GM21528 (cell line): ENCODE measurements around the gene SLC25A21.
"Not testable (repeated sequence)": the region's sequence is repeated elsewhere in the genome, so short reads cannot be mapped to it uniquely, and the experiment has no call there.

Source experiments
- ATAC-seq: cut with Tn5 transposase; IDR thresholded peaks from one replicate; pipeline ENCODE4 v1.9.1; 2021; ENCODE audit warnings: mild to moderate bottlenecking, moderate library complexity; ENCODE audit not compliant: unreplicated experiment, low FRiP score

Gene SLC25A21

DNA sequence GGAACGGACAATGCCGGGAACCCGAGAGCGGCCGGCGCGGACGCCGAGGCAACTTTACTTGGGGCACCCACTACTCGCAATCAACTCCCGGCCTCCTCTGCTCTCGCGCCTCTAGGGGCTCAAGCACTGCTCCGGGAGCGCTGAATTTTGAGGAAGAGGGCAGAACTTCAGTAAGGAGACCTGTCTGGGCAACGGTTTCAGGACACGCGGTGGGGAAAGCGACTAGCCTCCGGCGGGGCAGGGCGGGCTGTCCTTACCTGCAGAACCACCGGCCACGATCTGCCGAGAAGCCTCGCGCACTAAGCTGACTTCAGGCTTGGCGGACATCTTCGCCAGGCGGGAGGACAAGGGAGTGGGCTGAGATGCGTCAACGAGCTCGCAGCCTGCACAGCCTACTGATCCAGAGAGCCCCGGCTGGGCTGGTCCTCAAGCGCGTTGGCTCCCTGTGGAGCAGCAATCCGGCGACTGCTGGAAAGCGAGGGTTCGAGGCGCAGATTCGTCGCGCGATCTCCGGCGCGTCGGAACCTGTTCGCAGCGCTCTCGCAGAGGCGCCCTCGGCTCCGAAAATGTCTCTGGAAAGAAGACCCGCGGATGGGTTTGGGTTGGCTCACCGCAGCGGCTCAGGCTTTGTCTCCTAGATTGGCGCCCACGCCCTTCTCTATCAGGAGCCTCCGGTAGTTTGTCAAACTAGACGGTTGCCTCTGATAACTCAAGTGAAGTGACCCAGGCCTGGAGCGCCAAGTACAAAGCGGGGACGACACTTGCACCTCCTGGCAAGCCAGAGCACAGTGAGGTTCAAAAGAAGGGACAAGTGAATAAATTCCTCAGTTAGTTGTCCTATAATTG is at the start of gene SLC25A21:
TSS of gene SLC25A21 (minus strand) at position 583 of the 846 bp plus-strand sequence.
- no peak for ATAC-seq

- ATAC-seq, result no peak
These were observed 48.7 kb upstream of the SLC25A21 start for GRCh38 chr14:37221073-37221472.

DNA sequence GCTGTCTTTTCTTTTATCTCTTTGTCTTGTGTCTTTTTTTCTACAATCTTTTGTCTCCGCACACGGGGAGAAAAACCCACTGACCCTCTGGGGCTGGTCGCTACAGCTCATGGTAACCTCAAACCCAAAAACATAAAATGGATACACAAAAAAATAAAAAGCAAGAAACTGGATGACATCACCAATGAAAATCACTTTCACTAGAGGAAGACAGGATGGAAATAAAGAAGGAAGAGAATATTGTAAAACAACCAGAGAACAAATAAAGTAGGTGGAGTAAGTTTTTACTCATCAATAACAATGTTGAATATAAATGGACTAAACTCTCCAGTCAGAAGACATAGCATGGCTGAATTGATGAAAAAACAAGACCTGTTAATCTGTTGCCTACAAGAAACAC is 42.9 kb upstream of the SLC25A21 start:
- no peak for ATAC-seq

DNA sequence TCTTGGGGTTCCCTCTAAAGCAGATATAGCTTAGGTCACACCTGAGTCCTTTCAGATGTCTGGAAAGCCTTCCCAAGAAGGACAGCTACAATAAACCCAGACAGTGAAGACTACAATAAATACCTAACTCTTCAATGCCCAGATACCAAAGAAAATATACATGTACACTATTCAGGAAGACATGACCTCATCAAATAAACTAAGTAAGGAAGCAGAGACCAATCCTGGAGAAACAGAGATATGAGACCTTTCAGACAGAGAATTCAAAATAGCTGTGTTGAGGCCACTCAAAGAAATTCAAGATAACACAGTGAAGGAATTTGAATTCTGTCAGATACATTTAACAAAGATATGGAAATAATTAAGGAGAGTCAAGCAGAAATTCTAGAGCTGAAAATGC is 40.6 kb upstream of the SLC25A21 start:
- no peak for ATAC-seq

GRCh38 chr14:37210448-37210847 is 38.0 kb upstream of the SLC25A21 start:
- ATAC-seq, result no peak

- ATAC-seq, result not testable (repeated sequence)
These were observed 37.2 kb upstream of the SLC25A21 start for GRCh38 chr14:37209617-37210016.

- not testable (repeated sequence) for ATAC-seq
These were observed 33.5 kb upstream of the SLC25A21 start for GRCh38 chr14:37205623-37206605.

DNA sequence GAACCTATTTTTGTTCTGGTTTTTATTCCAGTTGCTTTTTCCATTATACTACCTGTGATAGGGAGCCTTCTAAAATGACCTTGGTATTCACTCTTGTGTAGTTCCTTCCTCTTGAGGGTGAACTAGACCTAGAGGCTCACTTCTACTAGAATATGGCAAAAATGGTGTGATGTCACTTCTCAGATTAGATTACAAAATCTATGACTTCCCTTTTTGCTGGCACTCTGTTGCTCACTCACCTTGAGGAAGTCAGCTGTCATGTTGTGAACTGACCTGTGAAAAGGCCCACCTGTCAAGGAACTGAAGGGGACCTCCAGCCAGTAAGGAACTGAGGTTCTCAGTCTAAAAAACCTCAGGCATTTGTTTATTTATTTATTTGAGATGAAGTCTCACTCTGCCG is 31.0 kb upstream of the SLC25A21 start:
- no peak for ATAC-seq

GRCh38 chr14:37202812-37203211 is 30.4 kb upstream of the SLC25A21 start:
- ATAC-seq, result no peak

DNA sequence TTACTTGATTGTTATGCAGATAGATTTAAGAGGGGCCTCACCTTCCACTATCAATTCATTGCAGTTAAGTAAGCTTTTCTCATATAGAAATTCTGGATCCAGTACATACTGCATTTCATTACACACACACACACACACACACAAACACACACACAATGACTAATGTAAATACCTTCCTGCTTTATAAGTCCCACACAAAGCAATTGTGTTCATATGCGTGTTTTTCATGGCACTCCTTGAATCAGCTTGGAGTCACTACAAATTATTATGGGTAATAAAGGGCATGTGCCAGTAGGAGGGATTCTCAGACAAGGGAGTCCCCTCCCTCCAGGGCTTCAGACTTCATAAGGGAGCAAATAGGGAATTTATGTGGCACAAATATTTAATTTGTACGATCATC is 29.9 kb upstream of the SLC25A21 start:
- ATAC-seq, result no peak

DNA sequence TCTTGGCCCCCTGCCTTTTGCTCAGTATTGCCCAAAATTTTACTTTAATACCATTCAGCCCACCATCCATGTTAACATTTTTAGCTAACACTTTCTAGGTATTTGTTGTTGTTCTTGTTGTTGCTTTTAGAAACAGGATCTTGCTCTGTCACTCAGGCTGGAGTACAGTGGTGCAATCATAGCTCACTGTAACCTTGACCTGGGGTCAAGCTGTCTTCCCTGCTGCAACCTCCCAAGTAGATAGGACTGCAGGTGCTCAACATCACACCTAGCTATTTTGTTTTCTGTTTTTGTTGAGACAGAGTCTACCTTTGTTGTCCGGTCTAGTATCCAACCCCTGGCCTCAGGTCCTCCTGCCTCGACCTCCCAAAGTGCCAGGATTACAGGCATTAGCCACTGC is 29.3 kb upstream of the SLC25A21 start:
- ATAC-seq, result no peak

DNA sequence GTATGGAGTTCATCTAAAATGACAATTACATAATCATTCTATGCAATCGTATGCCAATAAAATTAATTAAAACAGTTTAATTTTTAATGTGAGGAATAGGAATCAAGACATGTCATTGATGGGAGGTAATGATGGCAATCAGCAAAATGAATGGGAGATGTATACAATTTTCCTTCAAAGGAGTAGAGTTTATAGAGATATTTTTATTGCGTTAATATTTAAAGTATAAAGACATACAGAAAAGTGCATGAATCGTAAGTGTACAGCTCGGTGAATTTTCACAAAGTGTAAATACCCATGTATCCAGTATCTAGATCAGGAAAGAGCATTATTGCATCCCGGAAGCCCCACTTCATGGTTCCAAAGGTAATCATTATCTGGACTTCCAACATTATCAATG is 26.5 kb upstream of the SLC25A21 start:
- ATAC-seq, result no peak

- no peak for ATAC-seq
These were observed 25.8 kb upstream of the SLC25A21 start for GRCh38 chr14:37198273-37198598.

- no peak for ATAC-seq
These were observed 25.2 kb upstream of the SLC25A21 start, which contains the start of gene MIPOL1 for GRCh38 chr14:37197421-37198272. TSS of gene MIPOL1 (plus strand) at chr14:37197937. CDS start at chr14:37247889, 49,952 bp downstream.

DNA sequence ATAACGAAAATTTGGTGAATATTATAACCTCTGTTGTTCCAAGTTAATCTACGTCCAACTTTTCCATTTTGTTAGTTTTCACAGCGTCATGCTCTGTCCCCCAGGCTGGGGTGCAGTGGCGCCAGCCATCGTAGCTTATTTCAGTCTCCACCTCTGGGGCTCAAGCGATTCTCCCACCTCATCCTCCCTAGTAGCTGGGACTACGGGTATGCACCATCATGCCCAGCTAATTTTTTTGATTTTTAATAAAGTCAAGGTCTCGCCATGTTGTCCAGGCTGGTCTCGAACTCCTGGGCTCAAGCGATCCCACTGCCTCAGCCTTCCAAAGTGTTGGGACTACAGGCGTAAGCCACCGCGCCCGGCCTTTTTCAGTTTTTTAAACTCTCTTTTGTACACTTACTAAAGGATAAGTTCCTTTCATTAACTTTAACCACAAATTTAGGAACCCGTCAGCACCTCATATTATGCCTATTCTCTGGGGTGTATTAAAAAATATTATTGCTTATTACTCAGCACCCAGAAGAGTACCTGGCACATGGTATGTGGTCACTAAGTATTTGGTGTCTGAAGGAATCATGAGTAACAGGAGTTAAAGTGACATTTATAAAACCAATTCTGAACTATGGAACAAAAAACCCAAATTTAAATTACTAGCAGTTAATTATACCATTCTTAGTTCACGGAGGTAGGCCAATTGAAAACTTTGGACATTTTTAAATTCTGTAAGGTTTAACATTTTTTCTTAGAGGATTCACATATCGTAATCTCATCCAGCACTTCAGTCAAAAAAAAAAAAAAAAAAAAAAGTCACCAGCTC is 24.4 kb upstream of the SLC25A21 start:
- ATAC-seq, result no peak

- no peak for ATAC-seq
These were observed 22.9 kb upstream of the SLC25A21 start for GRCh38 chr14:37195327-37195726.

DNA sequence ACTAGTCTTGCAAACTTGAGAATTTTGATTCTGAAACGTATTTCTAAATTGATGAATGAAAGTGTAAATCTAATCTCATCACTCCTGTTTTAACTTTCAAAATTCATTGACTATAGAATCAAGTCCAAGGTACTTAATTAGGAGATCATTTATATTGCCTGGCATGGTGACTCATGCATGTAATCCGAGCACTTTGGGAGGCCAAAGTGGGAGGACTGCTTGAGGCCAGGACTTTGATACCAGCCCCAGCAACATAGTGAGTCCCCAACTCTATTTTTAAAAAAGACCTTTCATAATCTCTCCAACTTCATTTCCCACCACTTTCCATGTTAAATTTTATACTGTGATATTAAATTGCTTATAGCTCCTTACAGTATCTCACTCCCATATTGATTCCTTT is 22.3 kb upstream of the SLC25A21 start:
- ATAC-seq, result no peak

DNA sequence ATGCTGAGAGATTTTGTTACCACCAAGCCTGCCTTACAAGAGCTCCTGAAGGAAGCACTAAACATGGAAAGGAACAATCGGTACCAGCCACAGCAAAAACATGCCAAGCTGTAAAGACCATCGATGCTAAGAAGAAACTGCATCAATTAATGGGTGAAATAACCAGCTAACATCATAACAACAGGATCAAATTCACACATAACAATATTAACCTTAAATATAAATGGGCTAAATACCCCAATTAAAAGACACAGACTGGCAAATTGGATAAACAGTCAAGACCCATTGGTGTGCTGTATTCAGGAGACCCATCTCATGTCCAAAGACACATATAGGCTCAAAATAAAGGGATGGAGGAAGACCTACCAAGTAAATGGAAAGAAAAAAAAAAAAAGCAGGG is 17.3 kb upstream of the SLC25A21 start:
- ATAC-seq, result not testable (repeated sequence)

GRCh38 chr14:37187840-37188577 is 15.6 kb upstream of the SLC25A21 start:
- ATAC-seq, result not testable (repeated sequence)
